GM19452 (cell line): ENCODE measurements around the gene ARMH3.

ENCODE experiments used
- ATAC-seq: cut with Tn5 transposase; IDR thresholded peaks from one replicate; pipeline ENCODE4 v1.9.1; 2021; ENCODE audit not compliant: unreplicated experiment

ARMH3 gene

DNA sequence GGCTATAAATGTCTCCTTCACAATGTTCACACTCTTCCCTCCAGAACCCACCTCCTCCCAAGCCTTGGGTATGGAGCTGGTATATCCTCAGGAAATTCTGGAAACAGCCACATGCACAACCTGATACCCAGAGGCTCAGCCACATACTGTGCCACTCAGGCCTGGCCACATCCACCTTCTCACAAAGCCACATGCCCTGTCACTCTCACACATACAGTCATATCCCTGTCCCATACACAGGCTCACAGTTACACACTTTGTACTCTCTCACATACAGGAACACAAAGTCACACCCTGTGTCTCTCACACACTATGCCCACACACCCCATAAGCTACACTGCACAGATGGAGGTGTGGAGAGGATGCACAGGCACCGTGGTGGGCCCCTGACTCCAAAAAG lies 222.5 kb downstream of the ARMH3 start:
- ATAC-seq: no peak

DNA sequence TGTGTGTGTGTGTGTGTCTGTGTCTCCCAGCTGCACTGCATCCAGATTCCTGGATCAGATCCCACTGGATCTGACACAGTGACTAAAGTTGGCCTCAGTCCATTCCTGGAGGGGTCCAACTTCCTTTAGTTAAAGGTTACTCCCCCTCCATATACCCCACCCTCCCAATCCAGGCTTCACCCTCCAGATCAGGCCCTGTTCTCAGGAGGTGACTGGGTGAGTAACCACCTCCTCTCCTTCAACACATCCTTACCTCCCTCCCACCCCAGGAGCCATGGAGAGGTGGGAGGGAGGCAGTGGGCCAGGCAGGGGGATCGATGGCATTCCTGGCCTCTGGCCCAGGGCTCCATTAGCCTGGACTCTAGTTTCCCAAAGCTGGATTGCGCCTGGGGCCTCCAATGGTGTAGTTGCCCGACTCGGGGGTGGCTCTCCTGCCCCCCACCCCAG lies 223.6 kb downstream of the ARMH3 start:
- ATAC-seq: no peak

- no peak for ATAC-seq
These were observed 224.7 kb downstream of the ARMH3 start for GRCh38 chr10:101831169-101831811.

GRCh38 chr10:101830322-101831168 lies 225.4 kb downstream of the ARMH3 start:
- peak; percentile 62 for ATAC-seq

GRCh38 chr10:101829561-101830315 lies 226.2 kb downstream of the ARMH3 start:
- peak; percentile 19 for ATAC-seq

GRCh38 chr10:101828766-101829551 lies 227.0 kb downstream of the ARMH3 start:
- ATAC-seq: no peak

DNA sequence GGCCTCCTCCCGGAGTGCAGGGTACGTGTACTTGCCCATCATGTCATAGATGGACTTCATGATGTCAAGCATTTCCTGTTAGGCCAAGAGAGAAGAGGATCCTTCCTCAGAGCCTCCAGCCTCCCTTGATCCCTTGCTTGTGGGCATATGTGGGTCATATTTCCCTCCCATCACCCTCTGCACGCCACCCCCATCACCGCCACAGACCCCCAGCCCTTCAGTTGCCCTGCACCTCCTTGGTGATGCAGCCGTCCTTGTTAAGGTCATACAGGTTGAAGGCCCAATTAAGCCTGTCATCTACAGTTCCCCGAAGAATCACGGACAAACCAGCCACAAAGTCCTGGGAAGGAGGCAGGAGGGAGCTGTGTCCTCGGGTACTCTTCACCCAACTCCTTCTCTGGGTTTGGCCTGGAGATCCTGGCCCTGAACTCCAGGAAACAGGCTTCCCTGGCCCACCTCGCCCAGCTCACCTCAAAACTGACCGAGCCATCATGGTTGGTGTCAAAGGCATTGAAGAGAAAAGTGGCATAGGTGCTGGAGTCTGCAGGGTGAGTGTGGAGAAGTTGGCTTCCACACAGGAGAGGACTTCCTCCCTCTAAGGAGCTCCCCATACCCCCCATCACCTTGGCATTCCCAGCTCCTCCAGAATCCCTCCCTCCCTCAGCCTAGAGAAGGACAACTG lies 227.9 kb downstream of the ARMH3 start:
- ATAC-seq: no peak

DNA sequence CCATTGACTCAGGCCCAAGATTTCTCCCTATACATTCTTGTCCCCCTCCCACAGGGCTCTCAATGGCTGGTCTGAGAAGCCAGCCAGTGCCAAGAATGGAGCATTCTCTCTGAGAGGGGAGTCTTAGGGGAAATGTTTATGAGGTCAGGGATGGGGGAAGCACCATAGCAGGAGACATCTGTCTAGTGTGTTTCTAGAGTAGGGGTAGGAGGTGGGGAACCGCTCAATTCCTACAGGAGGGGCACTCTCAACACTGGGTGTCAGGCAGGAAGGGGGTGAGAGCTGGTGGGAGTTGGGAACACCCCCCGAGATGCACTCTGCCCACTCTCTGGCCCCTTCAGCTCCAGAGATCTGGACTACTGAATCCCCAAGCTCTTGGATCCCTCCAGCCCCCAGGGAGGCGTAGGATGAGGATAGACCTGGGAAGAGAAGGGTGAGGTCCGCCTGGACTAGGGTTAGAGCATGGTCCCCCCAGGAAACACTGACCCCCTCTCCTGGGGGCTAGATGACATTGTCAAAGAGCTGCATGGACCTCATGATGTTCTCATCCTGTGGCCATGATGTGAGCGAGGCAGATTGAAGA lies 229.0 kb downstream of the ARMH3 start:
- ATAC-seq: no peak

- no peak for ATAC-seq
These were observed 231.2 kb downstream of the ARMH3 start for GRCh38 chr10:101824736-101825135.

- peak; percentile 30 for ATAC-seq
These were observed 236.9 kb downstream of the ARMH3 start for GRCh38 chr10:101818872-101819633.

- ATAC-seq: peak; percentile 85
These were observed 237.7 kb downstream of the ARMH3 start, which contains the start of gene OGA for GRCh38 chr10:101818119-101818871. Gene OGA, minus strand, starts transcription at chr10:101818444. Its CDS starts 422 bp downstream, at chr10:101818022.

GRCh38 chr10:101817337-101818118 lies 238.4 kb downstream of the ARMH3 start:
- peak; percentile 4 for ATAC-seq

GRCh38 chr10:101816913-101817336 lies 239.0 kb downstream of the ARMH3 start:
- ATAC-seq: no peak

DNA sequence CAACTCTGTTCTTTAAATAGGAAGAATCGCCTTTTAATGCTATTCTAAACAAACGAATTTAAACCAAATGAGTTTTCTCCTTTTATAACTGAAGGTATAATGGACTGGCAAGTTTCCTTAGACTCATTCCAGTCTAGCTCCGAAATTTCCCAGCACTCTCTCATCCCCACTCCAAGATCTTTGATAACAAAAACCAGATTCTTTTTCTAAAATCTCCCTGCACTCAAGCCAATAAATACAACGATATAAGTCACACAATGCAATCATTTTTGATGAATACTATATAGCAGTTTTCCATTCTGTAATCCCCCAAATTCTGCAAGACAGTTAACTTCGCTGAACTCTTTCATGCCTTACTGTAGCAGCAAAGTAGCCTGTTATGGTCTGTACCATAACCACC lies 239.6 kb downstream of the ARMH3 start:
- ATAC-seq: no peak

GRCh38 chr10:101814466-101815071 lies 241.4 kb downstream of the ARMH3 start:
- ATAC-seq: no peak

DNA sequence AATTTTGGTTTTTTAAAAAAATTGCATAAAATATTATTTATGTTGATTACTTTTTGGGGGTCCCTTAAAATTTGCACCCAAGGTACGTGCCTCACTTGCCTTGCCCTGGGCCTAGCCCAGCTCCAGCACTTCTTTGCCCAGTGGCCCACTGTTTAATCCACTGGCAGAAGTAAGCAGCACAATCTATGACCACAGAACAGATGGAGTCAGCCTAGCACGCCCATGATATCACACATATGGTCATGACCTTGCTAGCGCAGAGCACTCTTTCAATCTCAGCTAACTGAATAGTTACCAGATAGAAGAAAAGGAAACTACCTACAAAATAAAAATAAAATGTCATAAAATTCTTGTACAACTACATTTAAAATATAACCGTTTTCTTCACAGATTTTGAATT lies 243.4 kb downstream of the ARMH3 start:
- no peak for ATAC-seq

DNA sequence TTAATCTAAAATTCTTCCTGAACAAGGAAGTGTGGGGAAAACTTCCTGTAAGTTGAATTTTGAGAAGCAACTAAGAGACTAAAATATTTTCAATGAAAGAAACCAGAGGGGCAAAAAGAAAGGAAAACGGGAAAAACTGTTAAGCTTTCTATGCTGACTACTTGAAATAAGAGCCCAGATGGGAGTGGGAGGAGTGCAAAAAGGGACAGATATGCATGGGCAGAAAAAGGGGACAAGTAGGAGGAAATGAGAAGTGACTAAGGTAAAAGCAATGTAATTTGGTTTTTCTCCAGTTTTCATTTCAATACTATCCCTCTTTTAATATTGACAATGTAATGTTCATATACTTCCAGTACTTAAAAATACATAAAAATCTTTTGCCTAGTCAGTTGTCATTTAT lies 248.8 kb downstream of the ARMH3 start:
- no peak for ATAC-seq
